NCI-H526 (cell line): ENCODE results near the gene ASCL1.

ENCODE experiments used
- DNase-seq, 2 experiments: peaks; one replicate each; lab custom pipeline; 2025; lab: John Stamatoyannopoulos, UW

ASCL1 gene

GRCh38 chr12:102951841-102952240 is 5.6 kb upstream of the ASCL1 start:
- DNase-seq, result no peak

GRCh38 chr12:102953221-102953620 is 4.3 kb upstream of the ASCL1 start:
- DNase-seq, result no peak

GRCh38 chr12:102954134-102954533 is 3.3 kb upstream of the ASCL1 start:
- no peak for DNase-seq

GRCh38 chr12:102955926-102956737 is 1.3 kb upstream of the ASCL1 start:
- DNase-seq, result no peak

GRCh38 chr12:102956738-102957327 is 641 bp upstream of the ASCL1 start:
- DNase-seq, result no peak

- no peak for DNase-seq
Measured at GRCh38 chr12:102958073-102958829, 777 bp downstream of the ASCL1 start.

- DNase-seq, result no peak
Measured at GRCh38 chr12:102958830-102959176, 1.3 kb downstream of the ASCL1 start.

- no peak for DNase-seq
Measured at GRCh38 chr12:102959391-102959790, 1.9 kb downstream of the ASCL1 start.

- DNase-seq, result no peak
Measured at GRCh38 chr12:102960766-102961465, 3.4 kb downstream of the ASCL1 start.

GRCh38 chr12:102961466-102961855 is 4.0 kb downstream of the ASCL1 start:
- DNase-seq, result no peak

GRCh38 chr12:102962532-102962931 is 5.1 kb downstream of the ASCL1 start:
- DNase-seq, result no peak

GRCh38 chr12:102962986-102963385 is 5.5 kb downstream of the ASCL1 start:
- no peak for DNase-seq

- no peak for DNase-seq
Measured at GRCh38 chr12:102963796-102964195, 6.3 kb downstream of the ASCL1 start.

- DNase-seq, result no peak
Measured at GRCh38 chr12:102964872-102965271, 7.4 kb downstream of the ASCL1 start.

GRCh38 chr12:102965281-102966155 is 8.0 kb downstream of the ASCL1 start:
- no peak for DNase-seq

- DNase-seq, result no peak
Measured at GRCh38 chr12:102966200-102966863, 8.9 kb downstream of the ASCL1 start.

- DNase-seq, result no peak
Measured at GRCh38 chr12:102970780-102971179, 13.3 kb downstream of the ASCL1 start.

GRCh38 chr12:102971227-102971626 is 13.8 kb downstream of the ASCL1 start:
- DNase-seq, result no peak

GRCh38 chr12:102973583-102973982 is 16.1 kb downstream of the ASCL1 start:
- no peak for DNase-seq

GRCh38 chr12:102976609-102977280 is 19.3 kb downstream of the ASCL1 start:
- DNase-seq, result no peak
